Stimulated activated CD8-positive, alpha-beta memory T cell treated with anti-CD3 and anti-CD28 coated beads, Interleukin-15, amount 100 ng/mL, for 48 hours (primary cell): Measurements from ENCODE around the gene IKBIP.
"Not testable (repeated sequence)": the region's sequence is repeated elsewhere in the genome, so short reads cannot be mapped to it uniquely, and the experiment has no call there.

ENCODE experiments used
- DNase-seq, 2 donors: peaks; one replicate each; pipeline ENCODE4 v3.0.0-alpha.2; 2020; ENCODE audit warnings: low read depth in 2 of 2

The IKBIP gene

GRCh38 chr12:98637068-98637467 lies 7.5 kb downstream of the IKBIP start:
- DNase-seq: no peak

GRCh38 chr12:98635657-98636323 lies 8.8 kb downstream of the IKBIP start:
- no peak for DNase-seq

- DNase-seq: no peak
Observed at GRCh38 chr12:98618952-98619351, 25.6 kb downstream of the IKBIP start.

- no peak for DNase-seq
Observed at GRCh38 chr12:98612696-98613334, 31.8 kb downstream of the IKBIP start.

- DNase-seq: no peak
Observed at GRCh38 chr12:98610596-98610995, 34.0 kb downstream of the IKBIP start.

- no peak for DNase-seq
Observed at GRCh38 chr12:98606359-98606988, 38.1 kb downstream of the IKBIP start.

- DNase-seq: no peak
Observed at GRCh38 chr12:98601924-98602323, 42.7 kb downstream of the IKBIP start.

GRCh38 chr12:98597313-98597712 lies 47.3 kb downstream of the IKBIP start:
- not testable (repeated sequence) for DNase-seq

GRCh38 chr12:98595243-98595988 lies 49.2 kb downstream of the IKBIP start:
- DNase-seq: peak in 1 of 2 donors; percentile 12

- DNase-seq: peak; percentile 3 to 5
Observed at GRCh38 chr12:98594050-98594835, 50.3 kb downstream of the IKBIP start.

GRCh38 chr12:98593351-98594049 lies 51.1 kb downstream of the IKBIP start, which contains the start of gene SLC25A3:
TSS of gene SLC25A3 (plus strand) at chr12:98593686. CDS start at chr12:98593979, 293 bp downstream.
- peak; percentile 91 for DNase-seq

GRCh38 chr12:98592825-98593322 lies 51.7 kb downstream of the IKBIP start:
- DNase-seq: no peak

- no peak for DNase-seq
Observed at GRCh38 chr12:98591209-98591608, 53.4 kb downstream of the IKBIP start.

GRCh38 chr12:98587084-98587483 lies 57.5 kb downstream of the IKBIP start:
- DNase-seq: no peak

GRCh38 chr12:98582093-98582492 lies 62.5 kb downstream of the IKBIP start:
- no peak for DNase-seq

GRCh38 chr12:98581101-98581500 lies 63.5 kb downstream of the IKBIP start:
- no peak for DNase-seq

- DNase-seq: no peak
Observed at GRCh38 chr12:98580695-98581094, 63.9 kb downstream of the IKBIP start.

GRCh38 chr12:98579835-98580234 lies 64.8 kb downstream of the IKBIP start:
- no peak for DNase-seq

GRCh38 chr12:98579347-98579746 lies 65.2 kb downstream of the IKBIP start:
- no peak for DNase-seq

GRCh38 chr12:98578821-98579220 lies 65.8 kb downstream of the IKBIP start:
- DNase-seq: no peak

GRCh38 chr12:98578392-98578791 lies 66.2 kb downstream of the IKBIP start:
- DNase-seq: no peak
